HUDEP-2 (cell line): Measurements from ENCODE around the gene IGSF8.
A peak's percentile ranks its signal among the peaks of the same experiment; 100 is the strongest.

Experiments
- DNase-seq, 76 experiments: peaks; one replicate each; lab custom pipeline; 2025; ENCODE audit not compliant: unreplicated experiment in 76 of 76; lab: John Stamatoyannopoulos, UW

IGSF8 gene

DNA sequence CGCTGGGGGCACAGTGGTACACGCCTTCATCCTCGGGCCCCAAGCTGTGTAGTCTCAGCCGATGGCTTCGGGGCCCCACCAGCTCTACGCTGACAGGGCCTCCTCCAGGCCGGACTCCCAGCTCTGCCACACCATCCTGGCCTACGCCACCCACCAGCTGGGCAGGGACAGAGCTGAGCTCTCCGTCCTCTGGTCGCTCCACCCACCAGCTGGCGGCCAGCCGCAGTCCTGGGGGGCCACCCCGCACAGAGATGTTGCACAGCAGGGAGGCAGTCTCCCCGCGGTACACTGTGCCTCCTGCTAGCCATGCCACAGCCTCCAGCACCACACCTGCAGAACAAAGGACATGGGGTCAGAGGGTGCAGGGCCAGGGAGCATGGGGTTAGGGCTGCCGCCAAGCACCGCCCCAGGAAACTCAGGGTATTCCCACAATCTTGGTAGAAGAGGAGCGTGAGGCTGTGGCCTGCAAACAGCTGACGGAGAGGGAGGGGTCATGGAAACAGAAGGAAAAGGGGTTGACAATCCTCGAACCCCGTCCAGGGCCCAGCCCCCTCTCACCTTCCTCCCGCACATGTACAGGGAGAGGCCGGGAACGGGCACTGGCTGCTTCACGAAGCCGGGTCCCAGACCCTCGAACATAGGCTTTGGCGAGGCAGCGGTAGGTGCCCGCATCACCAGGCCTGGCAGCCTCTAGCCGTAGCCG, 5.9 kb downstream of the IGSF8 start:
- no peak for DNase-seq

DNA sequence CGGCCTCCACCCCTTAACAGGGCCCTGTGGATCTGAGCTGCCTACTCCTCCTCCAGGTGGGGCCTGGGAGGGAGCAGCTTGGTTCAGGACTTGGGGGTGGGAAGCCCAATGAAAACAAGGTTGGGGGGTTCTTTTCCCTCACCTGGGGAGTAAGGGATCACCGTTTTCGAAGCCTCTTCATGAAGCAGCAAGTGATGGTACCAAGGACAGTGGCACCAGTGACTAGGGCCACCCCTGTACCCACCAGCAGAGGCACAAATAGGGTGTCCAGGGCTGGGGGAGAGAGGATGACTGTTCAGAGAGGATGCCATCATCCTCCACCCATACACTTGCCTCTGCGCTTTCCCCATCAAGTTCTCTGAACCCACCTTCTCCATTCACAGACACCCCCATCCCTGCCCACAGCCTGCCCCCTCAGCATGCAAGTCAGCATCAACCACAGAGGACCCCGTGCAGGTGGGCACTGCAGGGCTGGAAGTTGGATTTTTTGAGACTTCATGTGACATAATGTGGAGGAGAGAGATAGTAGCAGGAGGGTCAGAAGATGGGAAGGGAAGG, 6.7 kb downstream of the IGSF8 start:
- DNase-seq, result no peak

DNA sequence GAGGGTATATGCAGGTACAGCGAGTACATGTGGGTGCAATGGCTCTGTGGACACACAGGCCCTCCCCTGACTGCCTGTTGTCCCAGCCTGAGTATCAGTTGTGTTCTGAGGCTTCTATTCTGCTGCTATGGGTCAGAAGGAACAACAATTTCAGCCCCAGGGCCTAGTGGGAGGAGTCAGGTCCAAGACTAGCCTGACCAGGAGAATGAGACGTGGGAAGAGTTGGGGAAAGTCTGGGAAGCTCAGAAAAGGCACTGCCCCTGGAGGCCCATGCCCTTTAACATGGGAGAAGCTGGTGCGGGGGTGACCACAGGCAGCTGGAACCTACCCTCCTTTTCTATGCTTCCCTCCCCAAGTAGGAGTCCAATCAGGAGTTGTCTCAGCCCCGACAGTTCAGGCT, 7.7 kb downstream of the IGSF8 start:
- no peak for DNase-seq

DNA sequence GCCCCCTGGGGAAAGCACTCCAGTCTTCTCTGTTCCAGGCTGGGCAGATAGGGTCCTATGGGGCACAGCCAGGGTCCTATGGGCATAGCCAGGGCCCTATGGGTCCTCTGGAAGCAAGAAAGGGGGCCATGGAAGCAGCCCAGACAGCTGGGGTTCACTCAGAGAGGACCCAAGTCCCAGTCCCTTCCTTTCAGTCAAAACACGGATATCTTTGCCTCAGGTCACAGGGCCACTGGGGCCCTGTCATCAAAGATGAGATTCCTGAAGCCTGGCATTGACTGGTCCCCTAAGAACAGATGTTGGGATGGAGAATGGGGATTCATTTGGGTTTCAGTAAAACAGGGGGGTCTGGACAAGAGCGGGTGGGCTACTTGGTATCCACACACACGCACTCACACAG, 8.5 kb downstream of the IGSF8 start:
- DNase-seq, result no peak

DNA sequence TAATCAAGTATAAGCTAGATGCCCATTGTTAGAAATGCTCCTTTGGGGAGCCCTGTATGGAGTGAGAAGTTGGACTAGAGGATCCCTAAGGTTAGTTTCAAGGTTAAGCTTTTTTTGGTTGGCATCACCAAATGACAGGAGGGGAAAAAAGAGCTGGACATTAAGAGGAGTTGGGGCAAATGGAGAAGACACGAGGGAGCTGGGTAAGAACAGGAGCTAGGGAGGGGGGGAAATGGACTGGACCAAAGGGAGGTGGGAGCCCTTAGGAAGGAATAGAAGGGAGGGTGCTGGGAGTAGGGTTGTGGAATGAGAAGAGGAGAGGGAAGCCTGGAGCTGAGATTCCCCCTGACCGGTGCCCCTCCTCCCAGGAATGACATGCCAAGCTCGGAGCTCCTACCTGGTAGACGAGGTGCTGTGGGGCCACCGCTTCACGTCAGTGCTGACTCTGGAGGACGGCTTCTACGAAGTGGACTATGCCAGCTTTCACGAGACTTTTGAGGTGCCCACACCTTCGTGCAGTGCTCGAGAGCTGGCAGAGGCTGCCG, 11.2 kb downstream of the IGSF8 start:
- no peak for DNase-seq

DNA sequence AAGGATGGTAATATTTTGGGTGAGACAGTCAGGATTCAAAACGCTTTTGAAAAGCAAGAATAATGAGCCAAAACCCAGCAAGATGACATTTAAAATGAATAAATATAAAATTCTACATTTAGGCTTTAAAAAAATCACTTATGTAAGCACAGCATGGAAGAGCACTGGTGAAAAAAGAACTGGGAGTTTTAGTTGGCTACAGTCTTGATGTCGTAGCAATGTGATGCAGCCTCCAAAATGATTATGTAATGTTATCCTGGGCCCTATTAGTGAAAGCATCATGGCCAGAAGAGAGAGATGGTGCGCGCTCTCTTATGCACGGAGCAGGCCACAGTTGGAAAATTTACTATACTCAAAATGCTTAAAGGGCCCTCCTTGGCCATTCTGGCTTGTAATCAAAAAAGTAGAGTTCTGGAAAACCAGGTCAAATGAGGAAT, 11.9 kb downstream of the IGSF8 start:
- no peak for DNase-seq

DNA sequence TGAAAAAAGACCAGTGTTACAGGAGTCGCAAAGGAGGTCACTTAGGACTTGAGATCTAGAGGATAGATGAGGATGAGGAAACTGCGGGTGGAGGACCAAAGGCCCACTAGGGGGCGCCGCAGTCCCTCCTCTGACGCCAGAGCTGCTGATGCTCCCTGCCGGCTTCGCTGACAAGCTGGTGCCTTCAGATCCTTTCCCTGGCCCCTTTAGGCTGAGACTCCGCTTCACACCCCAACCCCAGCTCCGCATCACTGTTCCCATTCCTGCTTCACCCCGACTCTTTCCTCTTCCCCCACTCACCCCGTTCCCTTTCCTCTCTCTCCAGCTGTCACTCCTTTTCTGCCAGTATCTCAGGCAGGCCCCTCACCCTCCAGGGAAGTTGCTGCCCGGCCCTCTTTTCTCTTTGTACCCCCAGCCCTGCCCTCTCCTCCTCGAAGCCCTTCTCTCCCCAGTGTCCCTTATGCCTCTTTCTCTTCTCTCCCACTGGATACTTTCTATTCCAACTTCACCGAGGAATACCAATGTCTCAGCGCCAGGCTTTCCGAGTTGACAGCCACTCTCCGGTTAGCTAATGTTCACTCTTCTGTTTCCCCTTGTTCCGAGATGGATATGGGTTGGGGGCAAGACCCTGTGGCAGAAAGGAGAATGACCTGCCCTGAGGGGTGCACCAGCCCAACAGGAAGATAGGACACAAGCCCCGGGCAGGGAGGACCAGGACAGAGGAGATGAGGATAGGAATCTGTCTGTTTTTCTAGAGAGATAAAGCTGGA, 12.5 kb downstream of the IGSF8 start:
- DNase-seq, result peak in 70 of 76 experiments; percentile 9 to 86 (median 62)

DNA sequence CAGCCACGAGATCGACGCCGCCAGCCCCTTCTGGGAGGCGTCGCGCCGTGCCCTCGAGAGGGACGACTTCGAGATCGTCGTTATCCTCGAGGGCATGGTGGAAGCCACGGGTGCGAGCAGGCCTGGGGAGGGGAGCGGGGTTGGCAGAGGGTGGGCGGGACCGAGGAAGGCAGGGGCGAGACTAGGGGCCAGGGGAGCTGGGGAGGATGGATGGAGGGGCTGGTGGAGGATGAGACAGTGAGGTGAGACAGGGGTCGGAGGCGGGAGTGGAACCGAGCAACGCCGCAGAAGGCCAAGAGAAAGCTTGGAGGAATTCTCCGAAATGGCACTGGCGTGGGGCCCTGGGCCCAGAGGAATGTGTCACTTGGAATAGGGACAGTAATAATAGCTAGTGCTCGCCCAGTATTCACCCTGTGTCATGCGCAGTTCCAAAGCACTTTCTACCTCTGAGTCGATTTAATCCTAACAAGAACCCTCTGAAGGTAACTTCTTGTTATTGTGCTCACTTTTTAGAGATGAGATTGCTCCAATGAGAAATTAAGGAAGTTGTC, 13.6 kb downstream of the IGSF8 start:
- DNase-seq, result no peak

DNA sequence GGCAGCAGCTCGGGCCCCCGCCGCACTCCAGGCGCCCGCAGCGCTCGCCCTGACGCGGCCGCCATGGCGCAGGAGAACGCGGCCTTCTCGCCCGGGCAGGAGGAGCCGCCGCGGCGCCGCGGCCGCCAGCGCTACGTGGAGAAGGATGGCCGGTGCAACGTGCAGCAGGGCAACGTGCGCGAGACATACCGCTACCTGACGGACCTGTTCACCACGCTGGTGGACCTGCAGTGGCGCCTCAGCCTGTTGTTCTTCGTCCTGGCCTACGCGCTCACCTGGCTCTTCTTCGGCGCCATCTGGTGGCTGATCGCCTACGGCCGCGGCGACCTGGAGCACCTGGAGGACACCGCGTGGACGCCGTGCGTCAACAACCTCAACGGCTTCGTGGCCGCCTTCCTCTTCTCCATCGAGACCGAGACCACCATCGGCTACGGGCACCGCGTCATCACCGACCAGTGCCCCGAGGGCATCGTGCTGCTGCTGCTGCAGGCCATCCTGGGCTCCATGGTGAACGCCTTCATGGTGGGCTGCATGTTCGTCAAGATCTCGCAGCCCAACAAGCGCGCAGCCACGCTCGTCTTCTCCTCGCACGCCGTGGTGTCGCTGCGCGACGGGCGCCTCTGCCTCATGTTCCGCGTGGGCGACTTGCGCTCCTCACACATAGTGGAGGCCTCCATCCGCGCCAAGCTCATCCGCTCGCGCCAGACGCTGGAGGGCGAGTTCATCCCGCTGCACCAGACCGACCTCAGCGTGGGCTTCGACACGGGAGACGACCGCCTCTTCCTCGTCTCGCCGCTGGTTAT, 14.2 kb downstream of the IGSF8 start:
- DNase-seq, result peak in 44 of 76 experiments; percentile 6 to 68 (median 30)

DNA sequence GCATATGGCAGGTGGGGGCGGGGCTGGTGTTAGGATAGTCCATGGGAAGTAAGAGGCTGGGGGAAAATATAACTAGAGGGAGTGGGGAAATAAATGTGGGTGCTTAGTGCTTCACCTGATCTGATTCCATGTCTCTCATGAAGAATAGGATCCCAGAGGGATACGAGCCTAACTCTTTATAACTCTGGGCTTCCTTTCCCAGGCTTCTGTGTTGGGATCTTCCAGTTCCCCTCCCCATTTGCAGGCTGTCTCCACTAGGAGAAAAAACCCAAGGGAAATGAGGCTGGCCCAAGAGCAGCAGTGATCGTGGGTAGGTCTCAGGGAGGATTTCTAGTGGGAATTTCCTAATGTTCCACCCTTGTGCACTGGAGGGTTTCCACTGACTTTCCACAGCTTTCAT, 15.5 kb downstream of the IGSF8 start:
- no peak for DNase-seq

DNA sequence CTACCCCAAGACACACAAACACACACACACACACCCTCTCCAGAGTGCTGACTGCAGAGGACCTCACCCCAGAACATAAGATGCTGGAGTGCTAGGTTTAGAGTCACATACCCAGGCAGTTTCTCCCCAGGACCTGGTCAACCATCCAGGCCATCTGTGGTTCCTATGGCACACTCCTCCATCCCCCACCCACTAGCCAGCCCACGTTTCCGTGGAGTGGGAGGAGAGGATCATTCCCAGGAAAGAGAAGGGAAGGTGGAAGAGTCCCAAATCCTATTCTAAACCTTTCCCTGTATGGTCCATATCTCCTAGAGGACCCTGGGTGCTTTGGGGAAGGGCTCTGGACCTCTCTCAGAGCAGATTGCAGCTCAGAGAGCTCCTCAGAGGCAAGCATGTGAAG, 15.9 kb downstream of the IGSF8 start:
- no peak for DNase-seq

DNA sequence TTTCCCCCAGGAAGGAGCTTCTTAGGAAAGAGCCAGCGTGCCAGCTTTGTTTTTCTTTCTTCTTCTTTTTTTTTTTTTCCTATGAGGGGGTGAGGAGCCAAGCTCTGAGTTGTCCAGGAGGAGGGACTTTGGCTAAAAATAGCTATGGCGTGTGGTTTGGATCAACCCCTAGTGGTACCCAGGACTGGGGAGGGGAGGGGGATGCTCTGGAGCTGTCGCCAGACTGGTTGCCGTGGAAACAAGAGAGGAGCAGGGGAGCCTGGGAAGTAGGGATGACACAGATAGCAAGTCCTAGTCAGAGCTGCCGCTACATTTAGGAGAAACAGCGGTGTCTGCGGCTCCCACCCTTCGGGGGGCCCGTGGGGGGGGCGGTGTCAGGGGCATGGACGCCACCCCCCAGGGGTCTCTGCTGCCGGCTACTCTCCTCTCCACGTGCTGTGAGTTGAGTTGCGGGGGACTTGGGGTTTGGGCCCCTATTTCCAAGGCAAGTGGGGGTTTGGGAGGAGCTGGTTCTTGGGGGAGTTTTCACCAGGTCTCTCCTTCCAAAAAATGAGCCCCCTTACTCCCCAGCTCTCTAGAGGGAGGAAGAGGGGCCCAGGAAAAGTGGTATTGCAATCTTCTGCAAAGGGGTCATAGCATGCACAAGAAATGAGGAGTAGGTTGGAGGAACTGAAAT, 17.0 kb downstream of the IGSF8 start, which contains the start of gene KCNJ9:
Gene KCNJ9, plus strand, starts transcription at position 278 of the 676 bp plus-strand sequence. CDS start 2,493 bp downstream, outside the sequence.
- no peak for DNase-seq

DNA sequence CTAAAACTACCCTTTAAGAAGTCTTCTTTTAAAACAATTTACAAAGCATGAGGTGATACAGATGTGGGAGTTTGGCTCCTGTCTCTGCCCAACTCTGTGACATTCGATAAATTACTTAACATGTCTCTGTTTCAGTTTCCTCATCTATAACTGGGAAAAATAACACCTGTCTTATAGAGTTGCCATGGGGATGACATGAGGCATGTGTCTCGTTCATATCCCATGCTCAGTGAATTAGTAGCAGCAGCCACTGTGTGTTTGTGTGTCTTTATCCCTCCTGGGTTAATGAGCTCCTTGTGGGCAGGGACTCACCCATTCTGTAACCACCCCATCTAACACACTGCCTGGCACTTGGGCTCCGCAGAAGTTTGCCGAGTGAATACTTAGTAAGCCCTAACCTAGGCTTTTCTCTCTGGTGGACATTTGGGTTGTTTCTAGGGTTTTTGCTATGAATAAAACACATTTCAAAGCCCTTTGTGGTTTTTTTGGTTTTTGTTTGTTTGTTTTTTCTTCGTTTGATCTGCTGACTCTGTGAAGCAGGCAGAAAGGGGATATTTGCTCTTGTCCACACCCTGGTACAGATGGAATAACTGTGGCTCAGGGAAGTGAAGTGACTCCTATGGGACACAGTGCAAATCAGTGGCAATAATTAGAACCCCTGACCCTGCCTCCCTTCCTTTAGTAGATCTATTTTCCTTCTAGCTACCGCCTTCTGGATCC, 17.9 kb downstream of the IGSF8 start:
- DNase-seq, result no peak

DNA sequence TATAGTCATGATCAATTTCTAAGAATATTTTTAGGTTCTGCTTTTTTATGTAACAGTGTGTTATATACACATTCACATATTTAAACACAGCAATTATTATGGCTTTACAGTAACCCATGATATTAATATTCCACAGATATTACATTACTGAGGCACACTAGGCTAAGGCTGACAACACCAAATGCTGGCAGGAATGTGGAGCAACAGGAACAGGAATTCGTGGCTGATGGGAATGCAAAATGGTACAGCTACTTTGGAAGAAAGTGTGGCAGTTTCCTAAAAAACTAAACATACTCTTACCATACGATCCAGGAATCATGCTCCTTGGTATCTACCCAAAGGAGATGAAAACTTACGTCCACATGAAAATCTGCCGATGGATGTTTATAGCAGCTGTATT, 19.0 kb downstream of the IGSF8 start:
- no peak for DNase-seq

DNA sequence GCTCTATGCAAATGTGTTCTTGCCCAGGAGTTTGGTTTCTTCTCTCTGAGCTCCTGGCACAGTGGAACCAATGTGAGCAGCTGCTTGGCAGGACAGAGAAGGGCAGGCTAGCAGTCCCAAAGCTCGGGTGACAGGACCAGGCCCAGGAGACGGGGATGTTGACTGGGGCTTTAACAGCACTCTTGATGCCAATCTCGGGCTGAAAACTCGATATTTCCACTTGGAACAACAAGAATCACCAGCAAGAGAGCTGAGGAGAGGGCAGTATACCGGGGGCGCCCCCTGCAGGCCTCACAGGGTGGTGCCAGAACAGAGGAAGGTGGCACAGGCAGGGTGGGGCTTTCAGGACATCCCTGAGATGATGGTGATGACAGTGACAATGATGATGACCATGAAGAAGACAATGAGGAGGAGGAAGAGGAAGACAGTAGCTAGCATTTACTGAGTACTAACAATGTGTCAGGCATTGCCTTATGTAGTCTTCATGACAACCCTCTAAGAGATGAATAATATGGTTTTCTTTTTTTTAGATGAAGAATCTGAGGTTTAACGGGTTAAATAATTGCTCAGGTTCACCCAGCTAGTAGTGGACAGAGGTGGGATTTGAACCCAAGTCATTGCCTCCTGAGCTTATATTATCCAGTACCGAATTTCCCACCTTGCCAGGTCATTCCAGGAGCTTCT, 19.8 kb downstream of the IGSF8 start:
- peak in 61 of 76 experiments; percentile 9 to 75 (median 46) for DNase-seq

DNA sequence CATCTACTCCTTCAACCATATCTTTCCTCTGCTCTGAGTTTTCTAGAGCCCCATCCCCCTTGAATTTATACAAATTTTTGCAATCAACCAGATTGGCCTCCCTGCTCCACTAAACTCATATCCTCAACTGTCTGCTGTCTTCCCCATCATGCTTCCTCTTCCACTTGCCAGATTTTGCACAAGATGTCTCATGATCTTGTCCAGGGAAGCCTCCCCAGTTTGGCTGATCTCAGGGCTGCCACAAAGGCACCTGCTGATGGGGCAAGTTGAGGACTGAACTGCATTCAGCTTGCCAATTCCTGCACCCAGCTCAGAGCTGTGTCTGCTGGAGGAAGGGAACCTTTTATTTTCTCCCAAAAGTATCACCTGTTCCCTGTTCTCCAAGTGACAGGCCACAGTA, 20.9 kb downstream of the IGSF8 start:
- no peak for DNase-seq

DNA sequence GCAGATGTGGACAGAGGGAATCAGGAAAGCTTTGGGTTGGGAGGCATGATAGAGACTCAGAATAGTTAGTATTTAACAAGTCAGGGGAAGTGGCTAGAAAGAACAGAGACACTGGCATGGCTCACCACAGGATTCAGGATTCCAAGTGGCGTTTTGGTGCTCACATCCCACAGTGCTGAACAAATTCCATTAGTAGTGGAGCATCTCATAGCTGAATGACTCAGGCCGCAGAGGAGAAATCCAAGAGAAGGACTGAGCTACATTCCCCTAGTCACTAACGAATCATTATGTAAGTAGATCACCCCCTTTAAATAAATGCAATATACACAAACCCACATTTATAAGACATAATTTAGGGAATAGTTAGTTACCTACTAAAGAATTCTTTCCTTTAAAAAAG, 22.1 kb downstream of the IGSF8 start:
- DNase-seq, result no peak

DNA sequence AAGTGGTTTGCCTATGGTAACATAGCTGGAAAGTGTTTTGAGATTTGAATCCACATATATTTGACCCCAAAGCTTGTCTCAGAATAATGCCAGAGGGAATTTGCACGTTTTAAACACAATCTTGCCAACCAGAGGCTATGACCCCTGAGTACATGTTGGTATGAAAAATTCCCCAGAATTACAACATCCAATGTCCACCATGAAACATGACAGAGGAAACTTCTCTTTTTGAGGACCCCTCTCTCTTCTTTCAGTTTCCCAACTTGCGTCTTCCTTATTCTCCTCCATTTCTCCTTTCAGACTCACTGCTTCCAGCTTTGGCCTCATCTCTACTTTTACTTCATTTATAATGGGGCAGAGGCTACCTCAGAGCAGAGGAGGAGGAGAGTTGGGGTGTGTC, 22.6 kb downstream of the IGSF8 start:
- DNase-seq, result no peak

DNA sequence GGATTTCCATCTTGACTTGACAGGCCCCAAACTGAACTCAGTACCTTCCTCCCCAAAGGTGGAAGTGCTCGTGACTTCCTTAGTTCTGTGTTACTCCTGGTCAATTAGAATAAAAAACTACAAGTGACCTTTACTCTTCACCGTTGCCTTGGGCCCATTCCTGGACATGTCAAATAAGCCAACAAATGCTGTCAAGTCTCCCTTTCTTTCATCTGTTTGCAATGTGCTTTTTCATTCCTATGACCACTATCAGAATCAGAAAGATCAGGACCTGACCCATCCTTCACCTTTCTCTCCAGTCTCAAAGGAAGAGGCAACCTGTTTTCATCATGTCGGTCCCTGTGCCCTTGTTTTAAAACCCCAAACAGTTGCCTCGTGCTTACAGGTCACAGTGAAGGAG, 23.6 kb downstream of the IGSF8 start:
- no peak for DNase-seq
